Gastrocnemius medialis (tissue), 4 donors: ENCODE data around the gene USP31. TPM values are rescaled to one million over a fixed set of nuclear protein-coding genes. Genes with fewer than 3 reads are reported as not detected.

Experiments used
- ATAC-seq, 2 donors: fragments of 150-250 bp; one replicate each; pipeline ENCODE4 v1.9.1; 2016
- DNase-seq, 2 donors: peaks; one replicate each; pipeline ENCODE4 v3.0.0-alpha.2; 2019
- H3K27ac ChIP-seq, 4 donors: fragments of 200-600 bp; sonication (generic); 1 replicate in 1 of 4; 2 replicates in 3 of 4; pipeline ENCODE4 v1.5.1; 2016 to 2018; ENCODE audit warnings: mild to moderate bottlenecking in 2 of 4, moderate library complexity in 1 of 4
- H3K27me3 ChIP-seq, 3 donors: fragments of 200-600 bp; sonication (generic) in 2 of 3; 1 replicate in 1 of 3; 2 replicates in 2 of 3; pipeline versions ENCODE4 v1.5.1 to v1.6.0; 2016 to 2019; ENCODE audit warnings: mild to moderate bottlenecking in 1 of 3, moderate library complexity in 1 of 3
- H3K36me3 ChIP-seq, 2 donors: fragments of 200-600 bp; sonication (generic) in 1 of 2; one replicate each; pipeline ENCODE4 v1.5.1; 2017 to 2018
- H3K4me1 ChIP-seq, 2 donors: fragments of 200-600 bp; sonication (generic) in 1 of 2; one replicate each; pipeline ENCODE4 v1.5.1; 2016 to 2017; ENCODE audit warnings: mild to moderate bottlenecking in 2 of 2
- H3K4me3 ChIP-seq, 4 donors: fragments of 200-600 bp; sonication (generic) in 3 of 4; 1 replicate in 1 of 4; 2 replicates in 3 of 4; pipeline ENCODE4 v1.5.1; 2016 to 2019; ENCODE audit warnings: mild to moderate bottlenecking in 2 of 4
- H3K9me3 ChIP-seq, 3 donors: fragments of 200-600 bp; sonication (generic) in 2 of 3; 1 replicate in 1 of 3; 2 replicates in 2 of 3; pipeline ENCODE4 v1.5.1; 2016 to 2019
- POLR2A ChIP-seq, 2 donors: fragments of 450-650 bp; IDR thresholded peaks; one replicate each; pipeline ENCODE4 v1.6.1; 2017; ENCODE audit warnings: antibody characterized with exemption in 2 of 2, mild to moderate bottlenecking in 2 of 2, moderate library complexity in 2 of 2
- in situ Hi-C, 4 donors: fragments of 200-750 bp; cut with MboI; loops; one replicate each; pipeline versions ENCODE4 v1.15.0 to v1.8.0; 2017; ENCODE audit warnings: low sequenced_read_pairs in 4 of 4
- intact Hi-C: fragments of 100-400 bp; cut with DNase I; formaldehyde crosslinking; loops from one replicate; pipeline ENCODE4 v1.15.1; 2023; ENCODE audit warnings: low total_unique reads
- total RNA-seq, 4 donors: library from RNA; depleted of rRNA; stranded (reverse); fragments of >200 nt; gene quantifications; one replicate each; pipeline versions ENCODE4 v1.1.0 to v1.2.3, GENCODE V29; 2016
- TF ChIP-seq, protein P1 (sequence below), 5 experiments: fragments of 450-650 bp in 3 of 5; fragments of 200-600 bp in 2 of 5; sonication (generic) in 2 of 5; IDR thresholded peaks in 4 of 5; conservative IDR thresholded peaks in 1 of 5; 1 replicate in 4 of 5; 2 replicates in 1 of 5; pipeline ENCODE4 v1.5.1; 2016 to 2019; ENCODE audit warnings: antibody characterized with exemption in 5 of 5, mild to moderate bottlenecking in 3 of 5, moderate library complexity in 3 of 5

The USP31 gene
- total RNA-seq, 4 donors from 2014 or later, result 13.2 to 23.3 (median 18.7) TPM

GRCh38 chr16:23048164-23048563 lies 101.1 kb downstream of the USP31 start:
- ATAC-seq (no peak), DNase-seq (no peak)
- no peaks in the 10 kb centered on the region for H3K36me3 ChIP-seq
- no peak overlapping the region for H3K27ac ChIP-seq
- TF ChIP-seq, protein P1, sequence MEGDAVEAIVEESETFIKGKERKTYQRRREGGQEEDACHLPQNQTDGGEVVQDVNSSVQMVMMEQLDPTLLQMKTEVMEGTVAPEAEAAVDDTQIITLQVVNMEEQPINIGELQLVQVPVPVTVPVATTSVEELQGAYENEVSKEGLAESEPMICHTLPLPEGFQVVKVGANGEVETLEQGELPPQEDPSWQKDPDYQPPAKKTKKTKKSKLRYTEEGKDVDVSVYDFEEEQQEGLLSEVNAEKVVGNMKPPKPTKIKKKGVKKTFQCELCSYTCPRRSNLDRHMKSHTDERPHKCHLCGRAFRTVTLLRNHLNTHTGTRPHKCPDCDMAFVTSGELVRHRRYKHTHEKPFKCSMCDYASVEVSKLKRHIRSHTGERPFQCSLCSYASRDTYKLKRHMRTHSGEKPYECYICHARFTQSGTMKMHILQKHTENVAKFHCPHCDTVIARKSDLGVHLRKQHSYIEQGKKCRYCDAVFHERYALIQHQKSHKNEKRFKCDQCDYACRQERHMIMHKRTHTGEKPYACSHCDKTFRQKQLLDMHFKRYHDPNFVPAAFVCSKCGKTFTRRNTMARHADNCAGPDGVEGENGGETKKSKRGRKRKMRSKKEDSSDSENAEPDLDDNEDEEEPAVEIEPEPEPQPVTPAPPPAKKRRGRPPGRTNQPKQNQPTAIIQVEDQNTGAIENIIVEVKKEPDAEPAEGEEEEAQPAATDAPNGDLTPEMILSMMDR (IDR thresholded peaks at IDR 0.05 in 4 of 5, conservative IDR thresholded peaks at IDR 0.05 in 1 of 5), result no peak
- TF ChIP-seq POLR2A (IDR thresholded peaks at IDR 0.05), result no peak
- H3K4me1 ChIP-seq, result no peaks in the 10 kb centered on the region
- H3K27me3 ChIP-seq, result peaks cover 2 to 10% (median 5%) of the 10 kb centered on the region in 3 donors
- intact Hi-C loops, result no loop called here
- H3K4me3 ChIP-seq, result no peak overlapping the region
- no peaks in the 10 kb centered on the region for H3K9me3 ChIP-seq
- in situ Hi-C loops, result loop anchor here in 1 of 4 donors (25.0 kb wide), 1 partner anchor 111 kb away; no protein-coding TSS in a partner anchor

DNA sequence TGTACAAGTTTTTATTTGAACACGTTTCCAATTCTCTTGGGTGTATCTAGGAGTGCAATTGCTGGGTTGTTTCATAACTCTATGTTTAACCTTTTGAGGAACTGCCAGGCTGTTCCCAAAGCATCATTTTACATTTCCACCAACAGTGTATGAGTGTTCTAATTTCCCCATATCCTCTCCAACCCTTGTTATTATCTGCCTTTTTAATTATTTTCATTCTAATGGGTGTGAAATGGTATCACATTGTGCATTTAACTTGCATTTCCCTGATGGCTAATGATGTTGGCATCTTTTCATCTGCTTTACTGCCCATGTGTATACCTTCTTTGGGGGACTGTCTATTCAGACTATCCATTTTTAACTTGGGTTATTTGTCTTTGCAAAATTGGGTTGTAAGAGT lies 104.2 kb downstream of the USP31 start:
- in situ Hi-C loops, result loop anchor here in 1 of 4 donors (25.0 kb wide), 1 partner anchor 108 kb away; no protein-coding TSS in a partner anchor
- no peaks in the 10 kb centered on the region for H3K9me3 ChIP-seq
- no peaks in the 10 kb centered on the region for H3K36me3 ChIP-seq
- no peak for ATAC-seq
- no peak overlapping the region for H3K27ac ChIP-seq
- DNase-seq, result no peak
- TF ChIP-seq, protein P1 (IDR thresholded peaks at IDR 0.05 in 4 of 5, conservative IDR thresholded peaks at IDR 0.05 in 1 of 5), result no peak
- TF ChIP-seq POLR2A (IDR thresholded peaks at IDR 0.05), result no peak
- H3K4me1 ChIP-seq, result no peaks in the 10 kb centered on the region
- H3K27me3 ChIP-seq, result no peaks in the 10 kb centered on the region
- intact Hi-C loops, result no loop called here
- H3K4me3 ChIP-seq, result no peak overlapping the region

DNA sequence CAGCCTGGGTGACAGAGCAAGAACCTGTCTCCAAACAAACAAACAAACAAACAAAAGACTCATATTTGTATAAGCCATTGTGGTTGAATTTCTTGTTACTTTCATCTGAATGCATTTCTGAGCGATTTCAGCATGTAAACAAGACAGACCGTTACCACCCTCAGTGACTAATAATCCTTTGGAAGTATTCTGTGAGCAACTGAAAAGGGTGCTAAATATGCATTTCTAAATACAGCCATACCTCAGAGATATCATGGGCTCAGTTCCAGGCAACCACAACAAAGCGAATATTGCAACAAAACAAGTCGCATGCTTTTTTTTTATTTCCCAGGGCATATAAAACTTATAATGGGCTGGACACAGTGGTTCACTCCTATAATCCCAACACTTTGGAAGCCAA lies 109.0 kb downstream of the USP31 start:
- H3K36me3 ChIP-seq, result no peaks in the 10 kb centered on the region
- H3K4me1 ChIP-seq, result no peaks in the 10 kb centered on the region
- ATAC-seq (no peak), DNase-seq (no peak)
- no peak overlapping the region for H3K27ac ChIP-seq
- H3K9me3 ChIP-seq, result no peaks in the 10 kb centered on the region
- intact Hi-C loops (no loop called here), in situ Hi-C loops (loop anchor here in 1 of 4 donors (25.0 kb wide), 1 partner anchor 103 kb away; no protein-coding TSS in a partner anchor)
- no peaks in the 10 kb centered on the region for H3K27me3 ChIP-seq
- no peak overlapping the region for H3K4me3 ChIP-seq
- no peak for TF ChIP-seq POLR2A (IDR thresholded peaks at IDR 0.05)
- TF ChIP-seq, protein P1 (IDR thresholded peaks at IDR 0.05 in 4 of 5, conservative IDR thresholded peaks at IDR 0.05 in 1 of 5), result no peak

GRCh38 chr16:23039118-23039517 lies 110.1 kb downstream of the USP31 start:
- H3K27me3 ChIP-seq, result no peaks in the 10 kb centered on the region
- intact Hi-C loops, result no loop called here
- in situ Hi-C loops, result loop anchor here in 1 of 4 donors (25.0 kb wide), 1 partner anchor 102 kb away; no protein-coding TSS in a partner anchor
- H3K27ac ChIP-seq, result no peak overlapping the region
- DNase-seq, result no peak
- ATAC-seq, result no peak
- TF ChIP-seq POLR2A (IDR thresholded peaks at IDR 0.05), result no peak
- TF ChIP-seq, protein P1 (IDR thresholded peaks at IDR 0.05 in 4 of 5, conservative IDR thresholded peaks at IDR 0.05 in 1 of 5), result no peak
- no peaks in the 10 kb centered on the region for H3K9me3 ChIP-seq
- H3K4me1 ChIP-seq, result no peaks in the 10 kb centered on the region
- H3K36me3 ChIP-seq, result no peaks in the 10 kb centered on the region
- no peak overlapping the region for H3K4me3 ChIP-seq

- TF ChIP-seq, protein P1 (IDR thresholded peaks at IDR 0.05 in 4 of 5, conservative IDR thresholded peaks at IDR 0.05 in 1 of 5), result no peak
- TF ChIP-seq POLR2A (IDR thresholded peaks at IDR 0.05), result no peak
- no peak overlapping the region for H3K4me3 ChIP-seq
- DNase-seq (no peak), ATAC-seq (no peak)
- H3K27ac ChIP-seq, result no peak overlapping the region
- in situ Hi-C loops (loop anchor here in 1 of 4 donors (25.0 kb wide), 1 partner anchor 98 kb away; no protein-coding TSS in a partner anchor), intact Hi-C loops (no loop called here)
- H3K4me1 ChIP-seq, result no peaks in the 10 kb centered on the region
- H3K9me3 ChIP-seq, result no peaks in the 10 kb centered on the region
- H3K36me3 ChIP-seq, result no peaks in the 10 kb centered on the region
- no peaks in the 10 kb centered on the region for H3K27me3 ChIP-seq
Observed at GRCh38 chr16:23035240-23035639, 114.0 kb downstream of the USP31 start.
